NCI-H1105 treated with DMSO at 0.1 percent for 48 hours (cell line): ENCODE data around the gene TFF1.
A peak's percentile ranks its signal among the peaks of the same experiment; 100 is the strongest.

Experiments used
- DNase-seq: peaks from one replicate; lab custom pipeline; 2025; lab: John Stamatoyannopoulos, UW

The TFF1 gene

DNA sequence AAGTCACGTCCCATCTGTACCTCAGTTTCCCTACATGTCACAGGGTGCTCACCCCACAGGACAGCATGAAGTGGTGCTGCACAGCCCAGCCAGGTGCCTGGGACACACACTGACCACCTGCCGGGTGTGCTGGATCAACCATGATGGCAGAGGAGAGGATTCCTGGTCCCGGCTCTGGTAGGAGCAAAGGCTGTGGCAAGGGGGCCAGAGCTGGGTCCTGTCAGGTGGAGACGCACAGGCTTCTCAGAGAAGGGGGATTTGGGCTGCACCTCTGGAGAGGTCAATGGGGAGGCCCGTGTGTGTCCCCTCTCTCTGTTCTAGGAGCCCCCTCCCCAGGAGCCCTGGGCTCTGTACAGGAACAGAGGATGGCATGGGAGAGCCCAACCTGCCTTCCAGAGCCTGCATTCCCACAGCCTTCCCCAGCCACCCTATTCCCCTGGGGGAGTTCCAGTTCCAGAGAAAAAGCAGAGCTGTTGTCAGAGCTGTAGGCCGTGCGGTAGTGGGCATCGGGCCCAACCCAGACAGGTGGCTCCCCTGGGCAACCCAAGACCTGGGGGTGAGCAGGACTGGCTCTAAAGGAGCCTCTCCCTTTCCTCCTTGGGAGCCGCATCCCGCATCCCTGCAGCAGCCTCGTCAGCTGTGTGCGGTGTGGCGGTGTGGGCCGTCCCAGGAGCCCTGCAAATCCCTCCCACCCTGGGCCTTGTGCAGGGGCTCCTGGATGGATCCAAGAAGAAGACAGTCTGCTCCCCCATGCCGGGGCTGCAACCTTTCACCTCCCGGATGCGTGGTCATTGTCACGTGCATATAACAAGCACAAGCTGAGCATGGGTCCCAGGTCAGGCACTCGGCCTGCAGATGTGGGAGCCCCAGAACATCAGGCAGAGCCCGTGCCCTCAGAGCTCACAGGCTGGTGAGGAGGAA, 48.2 kb downstream of the TFF1 start:
- DNase-seq = no peak

DNA sequence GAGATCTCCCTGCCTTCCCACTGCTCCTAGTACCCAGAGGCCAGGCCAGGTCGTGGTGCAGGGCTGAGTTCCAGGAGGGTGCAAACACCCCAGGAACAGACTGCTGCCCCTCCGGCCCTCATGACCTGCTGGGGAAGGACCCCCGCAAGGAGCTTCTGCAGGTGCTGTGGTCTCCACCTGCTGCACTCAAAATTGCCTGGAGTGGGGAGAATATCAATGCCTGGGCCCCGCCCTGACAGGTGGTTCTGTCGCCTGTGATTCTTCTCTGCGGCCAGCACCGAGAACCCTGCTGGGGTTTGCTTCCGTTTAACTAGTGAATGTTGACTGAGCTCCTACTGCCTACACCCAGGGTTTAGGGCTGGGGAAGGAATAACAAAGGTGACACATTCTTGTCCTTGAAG, 49.0 kb downstream of the TFF1 start:
- peak; percentile 7 for DNase-seq

DNA sequence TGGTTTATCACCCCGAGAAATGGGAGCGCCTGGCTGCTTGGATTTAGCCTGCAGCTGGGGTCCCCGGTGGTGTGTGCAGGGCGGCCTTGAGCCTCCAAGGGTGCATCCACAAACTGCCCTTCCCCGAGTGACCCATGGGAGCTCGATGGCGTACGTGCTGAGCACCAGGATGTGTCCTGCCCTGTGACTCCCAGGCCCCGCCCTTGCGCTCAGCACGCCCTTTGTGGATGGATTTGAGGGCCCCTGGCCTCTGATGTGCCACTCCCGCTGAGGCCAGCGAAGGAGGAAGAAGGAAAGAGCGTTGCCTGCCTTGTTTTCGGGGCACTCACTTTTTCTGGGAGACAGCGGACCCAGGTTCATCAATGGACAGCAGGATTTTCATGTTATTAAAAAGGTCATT, 49.4 kb downstream of the TFF1 start:
- DNase-seq = no peak

DNA sequence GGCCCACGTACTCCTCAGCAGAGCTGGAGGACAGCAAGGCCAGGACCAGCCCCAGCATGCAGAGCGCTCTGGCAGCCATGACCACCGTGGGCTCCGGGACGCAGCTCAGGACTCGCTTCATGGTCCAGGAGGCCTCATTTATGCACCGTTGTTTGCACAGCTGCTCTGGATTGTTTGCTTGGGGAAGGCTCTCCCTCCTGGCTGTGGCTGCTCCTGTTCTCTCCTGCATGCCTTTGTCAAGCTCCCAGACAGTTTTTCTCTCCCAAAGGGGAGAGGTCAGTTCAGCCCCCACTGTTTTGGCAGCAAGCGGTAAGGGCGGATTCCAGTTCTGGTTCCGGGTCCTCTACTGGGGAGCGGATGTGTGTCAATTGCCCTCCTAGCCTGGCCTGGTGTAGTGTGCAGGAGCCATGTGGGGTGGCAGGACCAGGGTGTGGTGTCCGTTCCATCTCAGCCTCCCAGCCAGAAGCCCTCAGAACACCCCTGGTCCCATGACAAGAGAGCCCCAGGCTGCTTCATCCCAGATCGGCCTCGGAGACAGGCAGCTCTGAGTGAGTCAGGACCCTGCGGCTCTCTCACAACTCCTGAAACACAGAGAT, 50.9 kb downstream of the TFF1 start, which contains the start of gene TFF3:
Gene TFF3, minus strand, starts transcription at position 114 of the 596 bp plus-strand sequence. Its CDS starts 35 bp downstream, at position 79.
- DNase-seq = peak; percentile 91

DNA sequence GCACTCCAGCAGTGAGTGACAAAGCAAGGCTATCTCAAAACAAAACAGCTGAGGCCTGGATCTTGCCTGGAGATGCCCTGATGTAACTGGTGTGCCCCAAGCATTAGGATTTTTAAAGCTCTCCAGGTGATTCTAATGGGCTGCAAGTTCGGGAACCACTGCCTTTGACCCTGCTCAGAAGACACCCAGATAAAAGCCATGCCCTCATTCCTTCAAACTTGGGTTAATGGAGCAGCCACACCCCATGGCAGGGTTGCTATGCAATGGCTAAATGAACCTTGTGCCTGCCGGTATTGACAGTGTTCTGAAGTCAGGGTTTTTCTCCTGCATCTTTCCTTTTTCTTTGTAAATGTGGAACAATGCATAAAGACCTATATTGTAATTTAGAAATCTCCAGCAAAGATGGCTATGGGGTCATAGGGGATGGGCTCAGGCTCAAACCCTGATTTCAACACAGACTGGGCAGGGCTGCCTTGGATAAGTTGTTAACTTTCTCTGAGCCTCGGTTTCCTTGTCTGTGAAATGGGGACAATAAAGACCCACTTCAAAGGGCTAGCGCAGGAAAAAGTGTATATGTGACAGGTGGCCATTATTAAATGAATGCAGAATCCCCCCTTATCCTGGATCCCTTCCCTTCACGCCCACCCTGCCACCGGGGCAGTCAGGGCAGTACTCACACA, 51.6 kb downstream of the TFF1 start:
- no peak for DNase-seq

DNA sequence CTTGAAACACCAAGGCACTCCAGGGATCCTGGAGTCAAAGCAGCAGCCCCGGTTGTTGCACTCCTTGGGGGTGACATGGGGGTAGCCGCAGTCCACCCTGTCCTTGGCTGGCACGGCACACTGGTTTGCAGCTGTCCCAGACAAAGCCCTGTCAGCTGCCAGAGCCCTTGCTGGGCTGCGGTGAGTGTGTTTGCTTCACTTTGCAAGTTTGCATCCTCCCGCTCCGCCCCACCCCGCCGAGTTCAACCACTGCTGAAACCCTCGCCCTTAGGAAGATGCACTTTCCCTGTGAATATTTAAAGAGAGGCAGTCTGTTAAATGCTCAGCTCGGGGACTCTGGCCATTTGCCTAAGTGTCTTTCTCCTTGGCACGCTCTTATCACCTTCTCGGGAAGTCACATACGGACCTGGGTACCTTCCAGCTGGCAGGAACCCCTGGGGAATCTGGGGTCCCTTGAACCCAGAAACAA, 52.8 kb downstream of the TFF1 start:
- peak; percentile 17 for DNase-seq

DNA sequence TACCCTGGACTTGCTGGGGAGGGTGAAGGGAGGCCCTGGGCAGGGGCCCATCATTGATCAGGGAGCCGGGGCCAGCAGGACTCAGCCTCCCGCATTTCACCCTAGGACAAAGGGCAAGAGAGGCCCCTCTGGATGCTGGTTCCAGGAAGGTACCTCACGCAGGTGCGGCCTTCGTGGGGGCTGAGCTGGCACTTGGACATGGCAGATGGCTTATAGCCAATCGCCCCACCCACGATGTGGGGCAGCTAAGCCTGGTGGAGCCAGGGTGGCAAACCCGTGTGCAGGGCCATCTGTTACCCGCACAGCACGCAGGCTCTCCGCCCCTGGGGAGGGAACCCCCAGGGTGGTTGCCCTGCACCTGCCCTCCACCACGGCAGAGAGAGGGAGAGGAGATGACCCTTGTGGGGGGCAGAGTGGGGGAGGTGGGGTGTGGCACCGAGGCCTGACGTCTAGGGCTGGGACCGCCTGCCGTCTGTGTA, 53.7 kb downstream of the TFF1 start:
- no peak for DNase-seq
